ENCODE measurements around the gene MLEC.
A peak's percentile ranks its signal among the peaks of the same experiment; 100 is the strongest.

The MLEC gene

DNA sequence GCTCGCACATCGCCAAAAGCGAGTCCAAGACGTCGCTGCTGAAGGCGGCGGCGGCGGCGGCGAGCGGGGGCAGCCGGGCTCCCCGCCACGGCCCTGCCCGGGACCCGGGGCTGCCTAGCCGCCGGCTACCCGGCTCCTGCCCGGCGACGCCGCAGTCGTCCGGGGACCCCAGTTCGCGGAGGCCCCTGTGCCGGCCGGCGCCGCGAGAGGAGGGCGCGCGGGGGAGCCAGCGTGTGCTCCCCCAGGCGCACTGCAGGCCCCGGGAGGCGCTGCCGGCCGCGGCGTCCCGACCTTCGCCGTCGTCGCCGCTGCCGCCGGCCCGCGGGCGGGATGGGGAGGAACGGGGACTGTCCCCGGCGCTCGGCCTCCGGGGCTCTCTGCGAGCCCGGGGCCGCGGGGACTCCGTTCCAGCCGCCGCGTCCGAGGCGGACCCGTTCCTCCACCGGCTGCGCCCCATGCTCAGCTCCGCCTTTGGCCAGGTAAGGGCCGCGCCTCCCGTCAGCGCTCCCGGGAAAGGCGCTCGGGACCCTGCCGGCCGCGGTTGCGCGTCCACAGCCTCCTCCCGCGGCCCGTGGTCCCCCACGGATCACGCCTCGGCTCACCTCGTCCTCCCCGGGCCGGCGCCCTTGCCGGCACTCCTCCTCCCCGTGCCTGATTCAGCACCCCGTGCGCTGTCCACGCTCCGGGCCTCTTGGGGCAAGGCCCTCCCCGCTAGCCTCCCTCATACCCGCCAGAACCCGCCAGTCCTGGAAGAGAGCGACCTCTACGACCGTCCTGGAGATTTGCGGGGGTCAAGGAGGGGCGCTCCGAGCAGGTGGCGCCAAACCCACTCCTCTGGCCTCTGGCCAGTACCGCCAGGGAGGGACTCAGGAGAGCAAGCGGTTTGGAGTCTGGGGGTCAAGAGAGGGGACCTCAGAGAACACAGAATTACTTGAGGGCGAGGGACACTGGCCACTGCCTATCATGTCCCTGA is 45.8 kb upstream of the MLEC start:
- no peak overlapping the region for H3K9ac ChIP-seq (ENCODE audit: low read length)

DNA sequence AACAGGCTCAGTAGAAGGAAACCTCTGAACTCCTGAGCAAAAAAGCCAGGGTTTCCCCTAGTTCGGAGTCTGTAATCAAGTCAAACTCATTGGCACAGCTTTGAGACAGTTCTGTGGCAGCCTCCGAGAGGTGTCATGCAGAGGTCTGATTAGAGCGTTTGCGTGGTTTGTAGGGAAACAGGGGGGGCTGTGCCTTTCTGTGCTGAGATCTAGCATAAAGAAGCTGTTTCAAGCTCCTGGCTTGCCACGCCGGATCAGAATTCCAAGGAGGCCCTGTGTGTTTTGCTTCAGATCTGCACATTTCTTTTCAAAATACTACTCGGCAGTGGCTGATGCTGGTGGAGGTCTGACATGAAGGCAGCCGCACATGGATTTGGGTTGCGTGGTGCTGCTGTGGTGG is 44.8 kb upstream of the MLEC start:
- H3K9ac ChIP-seq (ENCODE audit: low read length): no peak overlapping the region
- H3K4me2 ChIP-seq (ENCODE audit: low read depth, low read length): no peak overlapping the region

More for the DNA sequence above, 45.8 kb upstream of the MLEC start:
- no peaks in the 10 kb centered on the region for H4K20me1 ChIP-seq (ENCODE audit: insufficient read depth, low read length)
- H3K9me3 ChIP-seq (replicated peaks; ENCODE audit: insufficient read depth, low read length): no peaks in the 10 kb centered on the region
- H3F3A ChIP-seq (ENCODE audit: insufficient read depth, low read length): no peaks in the 10 kb centered on the region
- TF ChIP-seq EZH2phosphoT487 (IDR thresholded peaks at IDR 0.05; ENCODE audit: low read length): no peak
- TF ChIP-seq, protein P1, sequence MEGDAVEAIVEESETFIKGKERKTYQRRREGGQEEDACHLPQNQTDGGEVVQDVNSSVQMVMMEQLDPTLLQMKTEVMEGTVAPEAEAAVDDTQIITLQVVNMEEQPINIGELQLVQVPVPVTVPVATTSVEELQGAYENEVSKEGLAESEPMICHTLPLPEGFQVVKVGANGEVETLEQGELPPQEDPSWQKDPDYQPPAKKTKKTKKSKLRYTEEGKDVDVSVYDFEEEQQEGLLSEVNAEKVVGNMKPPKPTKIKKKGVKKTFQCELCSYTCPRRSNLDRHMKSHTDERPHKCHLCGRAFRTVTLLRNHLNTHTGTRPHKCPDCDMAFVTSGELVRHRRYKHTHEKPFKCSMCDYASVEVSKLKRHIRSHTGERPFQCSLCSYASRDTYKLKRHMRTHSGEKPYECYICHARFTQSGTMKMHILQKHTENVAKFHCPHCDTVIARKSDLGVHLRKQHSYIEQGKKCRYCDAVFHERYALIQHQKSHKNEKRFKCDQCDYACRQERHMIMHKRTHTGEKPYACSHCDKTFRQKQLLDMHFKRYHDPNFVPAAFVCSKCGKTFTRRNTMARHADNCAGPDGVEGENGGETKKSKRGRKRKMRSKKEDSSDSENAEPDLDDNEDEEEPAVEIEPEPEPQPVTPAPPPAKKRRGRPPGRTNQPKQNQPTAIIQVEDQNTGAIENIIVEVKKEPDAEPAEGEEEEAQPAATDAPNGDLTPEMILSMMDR (IDR thresholded peaks at IDR 0.05; ENCODE audit: low read length): 0 out of 2 replicates have a peak, but pooled peaks have one; percentile 5
- peak overlapping the region; percentile 31; the same call in 1 of the 2 replicates for H3K4me3 ChIP-seq (ENCODE audit: low read length)
- no peak overlapping the region for H3K27ac ChIP-seq (ENCODE audit: low read length)
- no peaks in the 10 kb centered on the region for H3K4me1 ChIP-seq (ENCODE audit: low read length)
- DNase-seq: peak; percentile 47
- H2AFZ ChIP-seq (ENCODE audit: low read length): no peak overlapping the region
- H3K36me3 ChIP-seq (replicated peaks; ENCODE audit: insufficient read depth, low read length): no peaks in the 10 kb centered on the region
- H3K4me2 ChIP-seq (ENCODE audit: low read depth, low read length): peak overlapping the region; percentile 52; the same call in 1 of the 2 replicates
- no peaks in the 10 kb centered on the region for H3K9me2 ChIP-seq (replicated peaks; ENCODE audit: insufficient read depth, low read length)
- H3K79me2 ChIP-seq (ENCODE audit: low read length): no peaks in the 10 kb centered on the region
- peaks cover 15% of the 10 kb centered on the region; the same call in 1 of the 2 replicates for H3K27me3 ChIP-seq (replicated peaks; ENCODE audit: insufficient read depth, low read length)

GRCh38 chr12:120642826-120643225 is 44.1 kb upstream of the MLEC start:
- no peaks in the 10 kb centered on the region for H3F3A ChIP-seq (ENCODE audit: insufficient read depth, low read length)
- peaks cover 15% of the 10 kb centered on the region; the same call in 1 of the 2 replicates for H3K27me3 ChIP-seq (replicated peaks; ENCODE audit: insufficient read depth, low read length)
- H2AFZ ChIP-seq (ENCODE audit: low read length): no peak overlapping the region
- no peak overlapping the region for H3K4me3 ChIP-seq (ENCODE audit: low read length)
- no peaks in the 10 kb centered on the region for H3K4me1 ChIP-seq (ENCODE audit: low read length)
- no peaks in the 10 kb centered on the region for H4K20me1 ChIP-seq (ENCODE audit: insufficient read depth, low read length)
- no peak overlapping the region for H3K27ac ChIP-seq (ENCODE audit: low read length)
- H3K9me3 ChIP-seq (replicated peaks; ENCODE audit: insufficient read depth, low read length): no peaks in the 10 kb centered on the region
- no peaks in the 10 kb centered on the region for H3K9me2 ChIP-seq (replicated peaks; ENCODE audit: insufficient read depth, low read length)
- no peaks in the 10 kb centered on the region for H3K36me3 ChIP-seq (replicated peaks; ENCODE audit: insufficient read depth, low read length)
- no peak overlapping the region for H3K9ac ChIP-seq (ENCODE audit: low read length)
- TF ChIP-seq, protein P1 (IDR thresholded peaks at IDR 0.05; ENCODE audit: low read length): no peak
- TF ChIP-seq EZH2 (optimal IDR thresholded peaks at IDR 0.05; ENCODE audit: low read depth, low read length) (no peak), EZH2phosphoT487 (IDR thresholded peaks at IDR 0.05; ENCODE audit: low read length) (no peak)
- no peak for DNase-seq
- no peaks in the 10 kb centered on the region for H3K79me2 ChIP-seq (ENCODE audit: low read length)
- no peak overlapping the region for H3K4me2 ChIP-seq (ENCODE audit: low read depth, low read length)

More for the DNA sequence above, 44.8 kb upstream of the MLEC start:
- Histone ChIP-seq H3F3A (ENCODE audit: insufficient read depth, low read length) (no peaks in the 10 kb centered on the region), H3K9me3 (replicated peaks; ENCODE audit: insufficient read depth, low read length) (no peaks in the 10 kb centered on the region), H3K9me2 (replicated peaks; ENCODE audit: insufficient read depth, low read length) (no peaks in the 10 kb centered on the region), H4K20me1 (ENCODE audit: insufficient read depth, low read length) (no peaks in the 10 kb centered on the region), H3K27me3 (replicated peaks; ENCODE audit: insufficient read depth, low read length) (peaks cover 15% of the 10 kb centered on the region; the same call in 1 of the 2 replicates), H3K27ac (ENCODE audit: low read length) (no peak overlapping the region), H3K4me3 (ENCODE audit: low read length) (no peak overlapping the region), H3K79me2 (ENCODE audit: low read length) (no peaks in the 10 kb centered on the region), H3K36me3 (replicated peaks; ENCODE audit: insufficient read depth, low read length) (no peaks in the 10 kb centered on the region), H2AFZ (ENCODE audit: low read length) (no peak overlapping the region), H3K4me1 (ENCODE audit: low read length) (no peaks in the 10 kb centered on the region)
- no peak for TF ChIP-seq EZH2 (optimal IDR thresholded peaks at IDR 0.05; ENCODE audit: low read depth, low read length)
- TF ChIP-seq EZH2phosphoT487 (IDR thresholded peaks at IDR 0.05; ENCODE audit: low read length): no peak
- TF ChIP-seq, protein P1 (IDR thresholded peaks at IDR 0.05; ENCODE audit: low read length): no peak
- DNase-seq: no peak
